WTC11 (cell line): ENCODE measurements around the gene IFT27. TPM values are rescaled to one million over a fixed set of nuclear protein-coding genes. Genes with fewer than 3 reads are reported as not detected.
"Not testable (repeated sequence)": the region's sequence is repeated elsewhere in the genome, so short reads cannot be mapped to it uniquely, and the experiment has no call there.

Experiments used
- ATAC-seq: fragments of 200-7000 bp; cut with Tn5 transposase; 2 replicates; pipeline ENCODE4 v1.10.0; 2021; ENCODE audit warnings: mild to moderate bottlenecking, moderate library complexity
- CTCF ChIA-PET: fragments of 300-600 bp; sonication (Branson Sonifier 250); formaldehyde crosslinking; loops from one replicate; lab custom pipeline; 2021; ENCODE audit warnings: antibody characterized with exemption; lab: Charles Lee
- POLR2A ChIA-PET: fragments of 350-600 bp; sonication (Branson Sonifier 250); formaldehyde crosslinking; loops from one replicate; lab custom pipeline; 2021; ENCODE audit warnings: antibody characterized with exemption; lab: Charles Lee
- DNase-seq: peaks from one replicate; pipeline ENCODE4 v3.0.0; 2021; ENCODE audit warnings: low spot score
- H3K27ac Mint-ChIP-seq: 2 replicates; pipeline ENCODE4 v1.8.0; 2021; ENCODE audit warnings: mixed read lengths
- H3K27me3 Mint-ChIP-seq: 2 replicates; pipeline ENCODE4 v1.8.0; 2021; ENCODE audit warnings: low read depth, mild to moderate bottlenecking, moderate library complexity, mixed read lengths
- H3K36me3 Mint-ChIP-seq: 2 replicates; pipeline ENCODE4 v1.8.0; 2021; ENCODE audit warnings: mixed read lengths
- H3K4me1 Mint-ChIP-seq: 2 replicates; pipeline ENCODE4 v1.8.0; 2022; ENCODE audit warnings: mixed read lengths
- H3K4me3 Mint-ChIP-seq: 2 replicates; pipeline ENCODE4 v1.8.0; 2021; ENCODE audit warnings: mild to moderate bottlenecking, moderate library complexity, mixed read lengths
- H3K9me3 Mint-ChIP-seq: 2 replicates; pipeline ENCODE4 v1.8.0; 2021; ENCODE audit warnings: mixed read lengths
- ATF3 ChIP-seq: sonication (generic); formaldehyde crosslinking; conservative IDR thresholded peaks from 2 replicates; pipeline ENCODE4 v1.8.1; 2022; ENCODE audit warnings: mild to moderate bottlenecking, missing genetic modification reagents
- ATF6 ChIP-seq: sonication (generic); formaldehyde crosslinking; IDR thresholded peaks from 2 replicates; pipeline ENCODE4 v1.8.1; 2023; ENCODE audit warnings: mild to moderate bottlenecking, missing genetic modification reagents
- CREB1 ChIP-seq: sonication (generic); formaldehyde crosslinking; IDR thresholded peaks from 2 replicates; pipeline ENCODE4 v1.8.0; 2023; ENCODE audit warnings: mild to moderate bottlenecking, missing genetic modification reagents
- E2F1 ChIP-seq: sonication (generic); formaldehyde crosslinking; IDR thresholded peaks from 2 replicates; pipeline ENCODE4 v1.8.0; 2022; ENCODE audit warnings: mild to moderate bottlenecking, missing genetic modification reagents
- E2F4 ChIP-seq: sonication (generic); formaldehyde crosslinking; IDR thresholded peaks from 2 replicates; pipeline ENCODE4 v1.8.1; 2022; ENCODE audit warnings: low read depth, mild to moderate bottlenecking, moderate library complexity, missing genetic modification reagents, borderline replicate concordance
- HMGA2 ChIP-seq: fragments of 250-450 bp; sonication (Bioruptor Pico); IDR thresholded peaks from 2 replicates; pipeline ENCODE4 v1.4.0; 2021; ENCODE audit warnings: mild to moderate bottlenecking, moderate library complexity
- MXD4 ChIP-seq: fragments of 250-450 bp; sonication (Bioruptor Pico); IDR thresholded peaks from 2 replicates; pipeline ENCODE4 v1.8.0; 2021; ENCODE audit warnings: mild to moderate bottlenecking, moderate library complexity, borderline replicate concordance
- PRRX2 ChIP-seq: fragments of 250-450 bp; sonication (Bioruptor Pico); IDR thresholded peaks from 2 replicates; pipeline ENCODE4 v1.8.0; 2021; ENCODE audit warnings: mild to moderate bottlenecking
- SMAD4 ChIP-seq: sonication (generic); formaldehyde crosslinking; IDR thresholded peaks from 2 replicates; pipeline ENCODE4 v1.8.0; 2022; ENCODE audit warnings: mild to moderate bottlenecking, missing genetic modification reagents
- USF2 ChIP-seq: sonication (generic); formaldehyde crosslinking; IDR thresholded peaks from 2 replicates; pipeline ENCODE4 v1.8.1; 2023; ENCODE audit warnings: mild to moderate bottlenecking, missing genetic modification reagents, moderate library complexity
- ZBTB43 ChIP-seq: sonication (generic); formaldehyde crosslinking; IDR thresholded peaks from 2 replicates; pipeline ENCODE4 v1.8.1; 2023; ENCODE audit warnings: mild to moderate bottlenecking, missing genetic modification reagents
- ZNF396 ChIP-seq: fragments of 250-450 bp; sonication (Bioruptor Pico); IDR thresholded peaks from 2 replicates; pipeline ENCODE4 v1.8.0; 2021; ENCODE audit warnings: mild to moderate bottlenecking, moderate library complexity, borderline replicate concordance
- ZNF416 ChIP-seq: fragments of 250-450 bp; sonication (Bioruptor Pico); IDR thresholded peaks from 2 replicates; pipeline ENCODE4 v1.9.0; 2021; ENCODE audit warnings: mild to moderate bottlenecking, inconsistent platforms
- ZNF425 ChIP-seq: fragments of 250-450 bp; sonication (Bioruptor Pico); conservative IDR thresholded peaks from 2 replicates; pipeline ENCODE4 v1.9.0; 2021; ENCODE audit warnings: mild to moderate bottlenecking
- total RNA-seq: library from RNA; stranded (reverse); gene quantifications from 3 replicates; pipeline ENCODE4 v1.2.3, GENCODE V29; 2021

The IFT27 gene
- total RNA-seq, 1 experiment from 2014 or later = 47.9 TPM

GRCh38 chr22:36731916-36732315 is 44.0 kb downstream of the IFT27 start:
- Mint-ChIP-seq H3K27ac (no peak overlapping the region), H3K4me1 (peaks cover 7% of the 10 kb centered on the region), H3K4me3 (no peak overlapping the region), H3K36me3 (no peaks in the 10 kb centered on the region), H3K9me3 (peaks cover 8% of the 10 kb centered on the region), H3K27me3 (peaks cover 5% of the 10 kb centered on the region; the same call in 1 of the 2 replicates)
- CTCF ChIA-PET = no interaction called here
- no peak for ATAC-seq
- no peak for TF ChIP-seq E2F1 (CRISPR knock-in tag)
- no peak for DNase-seq
- POLR2A ChIA-PET = no interaction called here

GRCh38 chr22:36731321-36731720 is 44.6 kb downstream of the IFT27 start:
- H3K27ac Mint-ChIP-seq, H3K4me3 Mint-ChIP-seq, H3K4me1 Mint-ChIP-seq, POLR2A ChIA-PET, DNase-seq, H3K9me3 Mint-ChIP-seq, ATAC-seq, CTCF ChIA-PET, H3K36me3 Mint-ChIP-seq, H3K27me3 Mint-ChIP-seq: not testable (repeated sequence)

- Mint-ChIP-seq H3K9me3 (0 out of 2 replicates have a peak, but pooled peaks cover 4% of the 10 kb centered on the region), H3K4me3 (no peak overlapping the region), H3K36me3 (no peaks in the 10 kb centered on the region), H3K4me1 (peaks cover 9% of the 10 kb centered on the region), H3K27me3 (peaks cover 5% of the 10 kb centered on the region; the same call in 1 of the 2 replicates), H3K27ac (no peak overlapping the region)
- 0 out of 2 replicates have a peak, but pooled peaks have one; percentile 12 for TF ChIP-seq USF2 (CRISPR knock-in tag)
- TF ChIP-seq ZBTB43 (CRISPR knock-in tag) = no peak
- ATAC-seq (no peak), DNase-seq (no peak)
- ChIA-PET POLR2A (interaction anchor here (0.9 to 1.4 kb wide), 2 partner anchors 46 to 86 kb away, joined by 3 read pairs; partner anchors contain the start of gene IFT27), CTCF (interaction anchor here (1.2 to 1.5 kb wide), 2 partner anchors 10 to 126 kb away, joined by 3 to 5 read pairs; no protein-coding TSS in a partner anchor)
These were observed 45.6 kb downstream of the IFT27 start for GRCh38 chr22:36730176-36730858.

- ATAC-seq (no peak), DNase-seq (no peak)
- Mint-ChIP-seq H3K9me3 (0 out of 2 replicates have a peak, but pooled peaks cover 4% of the 10 kb centered on the region), H3K36me3 (no peaks in the 10 kb centered on the region), H3K27ac (no peak overlapping the region), H3K27me3 (peaks cover 5% of the 10 kb centered on the region; the same call in 1 of the 2 replicates), H3K4me1 (peaks cover 8% of the 10 kb centered on the region), H3K4me3 (no peak overlapping the region)
- CTCF ChIA-PET = interaction anchor here (0.6 to 1.8 kb wide), 5 partner anchors 9 to 1363 kb away, joined by 3 to 8 read pairs (median 4); no protein-coding TSS in a partner anchor
- POLR2A ChIA-PET = interaction anchor here (0.9 to 1.4 kb wide), 2 partner anchors 47 to 87 kb away, joined by 3 read pairs; partner anchors contain the start of gene IFT27
- TF ChIP-seq HMGA2 (CRISPR knock-in tag) (no peak), ZNF396 (no peak), ZNF425 (no peak), CREB1 (no peak), SMAD4 (no peak), ZNF416 (CRISPR knock-in tag) (no peak), ATF6 (CRISPR knock-in tag) (no peak), E2F4 (CRISPR knock-in tag) (no peak), ATF3 (CRISPR knock-in tag) (no peak), PRRX2 (CRISPR knock-in tag) (no peak), MXD4 (no peak)
These were observed 46.6 kb downstream of the IFT27 start for GRCh38 chr22:36729321-36729720.
